Measurements from ENCODE around the gene KCNN3.

- TF ChIP-seq SPI1 (IDR thresholded peaks at IDR 0.05; ENCODE audit: borderline replicate concordance, low read depth) (no peak), POLR2AphosphoS5 (IDR thresholded peaks at IDR 0.05; ENCODE audit: low read depth) (no peak), CTCF (IDR thresholded peaks at IDR 0.05; ENCODE audit: insufficient read depth, low read length) (no peak), REST (IDR thresholded peaks at IDR 0.05; ENCODE audit: insufficient replicate concordance, low read depth) (no peak)
Observed at GRCh38 chr1:154689083-154689482, 181.0 kb downstream of the KCNN3 start.
